ENCODE data around the gene UFD1.

The UFD1 gene

GRCh38 chr22:19405133-19405532 lies 73.9 kb downstream of the UFD1 start:
- TF ChIP-seq CTCF (IDR thresholded peaks at IDR 0.05; ENCODE audit: low read depth, low read length) = no peak
- DNase-seq = no peak
- Histone ChIP-seq H3K4me1 (peaks cover 20% of the 10 kb centered on the region), H3K36me3 (peaks cover 63% of the 10 kb centered on the region), H3K27me3 (no peaks in the 10 kb centered on the region), H3K9me3 (no peaks in the 10 kb centered on the region; the same call in 1 of the 2 replicates), H3K4me3 (ENCODE audit: low read depth, low read length) (no peak overlapping the region)

GRCh38 chr22:19404676-19405075 lies 74.3 kb downstream of the UFD1 start:
- no peak for TF ChIP-seq CTCF (IDR thresholded peaks at IDR 0.05; ENCODE audit: low read depth, low read length)
- Histone ChIP-seq H3K9me3 (no peaks in the 10 kb centered on the region; the same call in 1 of the 2 replicates), H3K4me3 (ENCODE audit: low read depth, low read length) (no peak overlapping the region), H3K36me3 (peaks cover 59% of the 10 kb centered on the region), H3K27me3 (no peaks in the 10 kb centered on the region), H3K4me1 (peaks cover 20% of the 10 kb centered on the region)
- DNase-seq = no peak

GRCh38 chr22:19402642-19403191 lies 76.3 kb downstream of the UFD1 start:
- H3K4me3 ChIP-seq (ENCODE audit: low read depth, low read length) = no peak overlapping the region
- H3K9me3 ChIP-seq = no peaks in the 10 kb centered on the region; the same call in 1 of the 2 replicates
- peaks cover 8% of the 10 kb centered on the region for H3K4me1 ChIP-seq
- no peaks in the 10 kb centered on the region for H3K27me3 ChIP-seq
- no peak for DNase-seq
- peaks cover 57% of the 10 kb centered on the region for H3K36me3 ChIP-seq
- TF ChIP-seq CTCF (IDR thresholded peaks at IDR 0.05; ENCODE audit: low read depth, low read length) = no peak

- Histone ChIP-seq H3K9me3 (no peaks in the 10 kb centered on the region; the same call in 1 of the 2 replicates), H3K4me1 (no peaks in the 10 kb centered on the region), H3K27me3 (no peaks in the 10 kb centered on the region), H3K4me3 (ENCODE audit: low read depth, low read length) (no peak overlapping the region), H3K36me3 (peaks cover 57% of the 10 kb centered on the region)
- no peak for DNase-seq
- TF ChIP-seq CTCF (IDR thresholded peaks at IDR 0.05; ENCODE audit: low read depth, low read length) = no peak
Measured at GRCh38 chr22:19401483-19401882, 77.5 kb downstream of the UFD1 start.

GRCh38 chr22:19400881-19401280 lies 78.1 kb downstream of the UFD1 start:
- H3K9me3 ChIP-seq = no peaks in the 10 kb centered on the region; the same call in 1 of the 2 replicates
- no peaks in the 10 kb centered on the region for H3K4me1 ChIP-seq
- TF ChIP-seq CTCF (IDR thresholded peaks at IDR 0.05; ENCODE audit: low read depth, low read length) = no peak
- no peak overlapping the region for H3K4me3 ChIP-seq (ENCODE audit: low read depth, low read length)
- no peaks in the 10 kb centered on the region for H3K27me3 ChIP-seq
- peaks cover 57% of the 10 kb centered on the region for H3K36me3 ChIP-seq
- no peak for DNase-seq
